ENCODE results near the gene PPCS.

PPCS gene

GRCh38 chr1:42462828-42463763 lies 6.8 kb downstream of the PPCS start, which contains the start of gene CCDC30 (continued):
- TF ChIP-seq ZBTB11 (tag by site-specific recombination; conservative IDR thresholded peaks at IDR 0.05; ENCODE audit: low read depth), result peak; percentile 69
- TF ChIP-seq ZSCAN30 (tag by site-specific recombination; IDR thresholded peaks at IDR 0.05), result no peak
- TF ChIP-seq ZSCAN23 (tag by site-specific recombination; IDR thresholded peaks at IDR 0.05), result no peak
- TF ChIP-seq WT1 (tag by site-specific recombination; IDR thresholded peaks at IDR 0.05), result no peak
- TF ChIP-seq ZNF335 (tag by site-specific recombination; conservative IDR thresholded peaks at IDR 0.05), result peak; percentile 52
- peak; percentile 82 for TF ChIP-seq SP3 (tag by site-specific recombination; IDR thresholded peaks at IDR 0.05)
- TF ChIP-seq HOXD13 (CRISPR knock-in tag; IDR thresholded peaks at IDR 0.05; ENCODE audit: borderline replicate concordance), result no peak
- no peak for TF ChIP-seq ZNF555 (tag by site-specific recombination; conservative IDR thresholded peaks at IDR 0.05)
- TF ChIP-seq MEIS1 (CRISPR knock-in tag; IDR thresholded peaks at IDR 0.05; ENCODE audit: borderline replicate concordance), result no peak
- TF ChIP-seq ZBTB44 (tag by site-specific recombination; IDR thresholded peaks at IDR 0.05), result no peak
- no peak for TF ChIP-seq ZNF26 (tag by site-specific recombination; IDR thresholded peaks at IDR 0.05)
- no peak for TF ChIP-seq ZBTB6 (tag by site-specific recombination; IDR thresholded peaks at IDR 0.05)
- TF ChIP-seq ZNF561 (tag by site-specific recombination; IDR thresholded peaks at IDR 0.05; ENCODE audit: borderline replicate concordance), result peak; percentile 67; the same call in 1 of the 2 replicates
- TF ChIP-seq ZNF639 (tag by site-specific recombination; IDR thresholded peaks at IDR 0.05), result no peak
- no peak; the same call in 1 of the 2 replicates for TF ChIP-seq PRDM4 (tag by site-specific recombination; IDR thresholded peaks at IDR 0.05)
- TF ChIP-seq ZFP69B (tag by site-specific recombination; IDR thresholded peaks at IDR 0.05), result no peak
- peak; percentile 50; the same call in 1 of the 2 replicates for TF ChIP-seq ZBTB17 (tag by site-specific recombination; IDR thresholded peaks at IDR 0.05)
- no peak for TF ChIP-seq ZNF398 (tag by site-specific recombination; IDR thresholded peaks at IDR 0.05)
- no peak for TF ChIP-seq ZNF155 (tag by site-specific recombination; IDR thresholded peaks at IDR 0.05)
- TF ChIP-seq ZNF426 (tag by site-specific recombination; IDR thresholded peaks at IDR 0.05), result no peak
- peak; percentile 97 for TF ChIP-seq ZXDB (tag by site-specific recombination; IDR thresholded peaks at IDR 0.05)
- TF ChIP-seq ZNF404 (tag by site-specific recombination; IDR thresholded peaks at IDR 0.05), result no peak
- no peak for TF ChIP-seq IKZF3 (tag by site-specific recombination; IDR thresholded peaks at IDR 0.05)
- TF ChIP-seq ZNF558 (tag by site-specific recombination; IDR thresholded peaks at IDR 0.05), result peak; percentile 39; the same call in 1 of the 2 replicates
- TF ChIP-seq ZNF391 (tag by site-specific recombination; IDR thresholded peaks at IDR 0.05; ENCODE audit: borderline replicate concordance, low read depth), result no peak

Data from HEK293 (cell line).